Gastrocnemius medialis (tissue), 4 donors: ENCODE measurements around the gene NME4.

ENCODE experiments used
- POLR2A ChIP-seq, 2 donors: fragments of 450-650 bp; IDR thresholded peaks; one replicate each; pipeline ENCODE4 v1.6.1; 2017; ENCODE audit warnings: antibody characterized with exemption in 2 of 2, mild to moderate bottlenecking in 2 of 2, moderate library complexity in 2 of 2
- TF ChIP-seq, protein P1 (sequence below), 5 experiments: fragments of 450-650 bp in 3 of 5; fragments of 200-600 bp in 2 of 5; sonication (generic) in 2 of 5; IDR thresholded peaks in 4 of 5; conservative IDR thresholded peaks in 1 of 5; 1 replicate in 4 of 5; 2 replicates in 1 of 5; pipeline ENCODE4 v1.5.1; 2016 to 2019; ENCODE audit warnings: antibody characterized with exemption in 5 of 5, mild to moderate bottlenecking in 3 of 5, moderate library complexity in 3 of 5

DNA sequence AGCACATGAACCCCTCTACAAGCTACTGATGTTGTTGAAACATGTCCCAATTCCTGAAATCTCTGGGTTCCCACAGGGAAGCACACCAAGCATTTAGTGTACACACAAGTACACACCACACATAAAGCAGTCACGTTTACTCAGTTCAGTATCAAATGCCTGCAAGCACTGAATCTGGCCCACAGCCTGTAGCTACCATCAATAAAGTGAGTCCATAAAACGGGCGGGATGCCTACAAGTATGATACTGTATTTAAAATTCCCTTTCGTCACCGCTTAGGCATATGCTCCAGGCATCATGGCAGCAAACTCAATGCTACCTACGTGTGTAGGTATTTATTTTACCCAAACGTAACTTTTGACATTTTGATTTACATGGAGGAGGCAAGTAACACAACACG lies 46.8 kb upstream of the NME4 start:
- TF ChIP-seq, protein P1, sequence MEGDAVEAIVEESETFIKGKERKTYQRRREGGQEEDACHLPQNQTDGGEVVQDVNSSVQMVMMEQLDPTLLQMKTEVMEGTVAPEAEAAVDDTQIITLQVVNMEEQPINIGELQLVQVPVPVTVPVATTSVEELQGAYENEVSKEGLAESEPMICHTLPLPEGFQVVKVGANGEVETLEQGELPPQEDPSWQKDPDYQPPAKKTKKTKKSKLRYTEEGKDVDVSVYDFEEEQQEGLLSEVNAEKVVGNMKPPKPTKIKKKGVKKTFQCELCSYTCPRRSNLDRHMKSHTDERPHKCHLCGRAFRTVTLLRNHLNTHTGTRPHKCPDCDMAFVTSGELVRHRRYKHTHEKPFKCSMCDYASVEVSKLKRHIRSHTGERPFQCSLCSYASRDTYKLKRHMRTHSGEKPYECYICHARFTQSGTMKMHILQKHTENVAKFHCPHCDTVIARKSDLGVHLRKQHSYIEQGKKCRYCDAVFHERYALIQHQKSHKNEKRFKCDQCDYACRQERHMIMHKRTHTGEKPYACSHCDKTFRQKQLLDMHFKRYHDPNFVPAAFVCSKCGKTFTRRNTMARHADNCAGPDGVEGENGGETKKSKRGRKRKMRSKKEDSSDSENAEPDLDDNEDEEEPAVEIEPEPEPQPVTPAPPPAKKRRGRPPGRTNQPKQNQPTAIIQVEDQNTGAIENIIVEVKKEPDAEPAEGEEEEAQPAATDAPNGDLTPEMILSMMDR (IDR thresholded peaks at IDR 0.05 in 4 of 5, conservative IDR thresholded peaks at IDR 0.05 in 1 of 5): no peak
- TF ChIP-seq POLR2A (IDR thresholded peaks at IDR 0.05): no peak
